GM13977 (cell line): ENCODE measurements around the gene TTBK2.

Experiments used
- DNase-seq: peaks from one replicate; pipeline ENCODE4 v3.0.0; 2012; ENCODE audit warnings: low spot score
- in situ Hi-C: fragments of 300-500 bp; cut with MboI; formaldehyde crosslinking; loops from one replicate; pipeline ENCODE4 v1.12.0; 2022; ENCODE audit warnings: low sequenced_read_pairs, low pct_unique_long_range_greater_than_20kb, mixed read lengths, inconsistent platforms; ENCODE audit not compliant: unreplicated experiment
- TF ChIP-seq, protein P1 (sequence below): IDR thresholded peaks from 2 replicates; pipeline ENCODE4 v1.5.1; 2012; ENCODE audit warnings: mild to moderate bottlenecking, control low read depth; ENCODE audit not compliant: insufficient read depth; ENCODE audit errors: extremely low read depth, missing control alignments

Gene TTBK2

DNA sequence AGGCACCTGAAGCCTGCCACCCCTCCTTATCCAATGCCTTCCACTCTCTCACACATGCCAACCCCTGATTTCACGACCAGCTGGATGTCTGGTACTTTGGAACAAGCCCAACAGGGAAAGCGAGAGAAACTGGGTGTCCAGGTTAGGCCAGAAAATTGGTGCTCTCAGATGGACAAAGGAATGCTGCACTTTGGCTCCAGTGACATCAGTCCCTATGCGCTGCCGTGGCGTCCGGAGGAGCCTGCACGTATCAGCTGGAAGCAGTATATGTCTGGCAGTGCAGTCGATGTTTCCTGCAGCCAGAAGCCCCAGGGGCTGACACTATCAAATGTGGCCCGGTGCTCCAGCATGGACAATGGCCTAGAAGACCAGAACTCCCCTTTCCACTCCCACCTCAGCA, 228.8 kb downstream of the TTBK2 start:
- in situ Hi-C loops = no loop called here
- TF ChIP-seq, protein P1, sequence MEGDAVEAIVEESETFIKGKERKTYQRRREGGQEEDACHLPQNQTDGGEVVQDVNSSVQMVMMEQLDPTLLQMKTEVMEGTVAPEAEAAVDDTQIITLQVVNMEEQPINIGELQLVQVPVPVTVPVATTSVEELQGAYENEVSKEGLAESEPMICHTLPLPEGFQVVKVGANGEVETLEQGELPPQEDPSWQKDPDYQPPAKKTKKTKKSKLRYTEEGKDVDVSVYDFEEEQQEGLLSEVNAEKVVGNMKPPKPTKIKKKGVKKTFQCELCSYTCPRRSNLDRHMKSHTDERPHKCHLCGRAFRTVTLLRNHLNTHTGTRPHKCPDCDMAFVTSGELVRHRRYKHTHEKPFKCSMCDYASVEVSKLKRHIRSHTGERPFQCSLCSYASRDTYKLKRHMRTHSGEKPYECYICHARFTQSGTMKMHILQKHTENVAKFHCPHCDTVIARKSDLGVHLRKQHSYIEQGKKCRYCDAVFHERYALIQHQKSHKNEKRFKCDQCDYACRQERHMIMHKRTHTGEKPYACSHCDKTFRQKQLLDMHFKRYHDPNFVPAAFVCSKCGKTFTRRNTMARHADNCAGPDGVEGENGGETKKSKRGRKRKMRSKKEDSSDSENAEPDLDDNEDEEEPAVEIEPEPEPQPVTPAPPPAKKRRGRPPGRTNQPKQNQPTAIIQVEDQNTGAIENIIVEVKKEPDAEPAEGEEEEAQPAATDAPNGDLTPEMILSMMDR = no peak
- DNase-seq = no peak

DNA sequence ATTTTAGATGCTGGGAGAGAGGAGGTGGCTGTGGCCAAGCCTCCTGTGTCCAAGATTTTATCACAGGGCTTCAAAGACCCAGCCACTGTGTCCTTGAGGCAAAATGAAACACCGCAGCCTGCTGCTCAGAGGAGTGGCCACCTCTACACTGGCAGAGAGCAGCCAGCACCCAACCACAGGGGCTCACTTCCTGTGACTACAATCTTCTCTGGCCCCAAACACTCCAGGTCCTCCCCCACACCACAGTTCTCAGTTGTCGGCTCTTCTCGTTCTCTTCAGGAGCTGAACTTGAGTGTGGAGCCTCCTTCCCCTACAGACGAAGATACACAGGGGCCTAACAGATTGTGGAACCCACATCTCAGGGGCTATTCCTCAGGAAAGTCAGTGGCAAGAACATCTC, 229.3 kb downstream of the TTBK2 start:
- DNase-seq = no peak
- TF ChIP-seq, protein P1 = no peak
- in situ Hi-C loops = no loop called here
